Ecto neural progenitor cell (in vitro differentiated cells): ENCODE results near the gene SORCS2.

Experiments
- DNase-seq: peaks from one replicate; pipeline ENCODE4 v3.0.0-alpha.2; 2018; ENCODE audit warnings: low spot score

Gene SORCS2

DNA sequence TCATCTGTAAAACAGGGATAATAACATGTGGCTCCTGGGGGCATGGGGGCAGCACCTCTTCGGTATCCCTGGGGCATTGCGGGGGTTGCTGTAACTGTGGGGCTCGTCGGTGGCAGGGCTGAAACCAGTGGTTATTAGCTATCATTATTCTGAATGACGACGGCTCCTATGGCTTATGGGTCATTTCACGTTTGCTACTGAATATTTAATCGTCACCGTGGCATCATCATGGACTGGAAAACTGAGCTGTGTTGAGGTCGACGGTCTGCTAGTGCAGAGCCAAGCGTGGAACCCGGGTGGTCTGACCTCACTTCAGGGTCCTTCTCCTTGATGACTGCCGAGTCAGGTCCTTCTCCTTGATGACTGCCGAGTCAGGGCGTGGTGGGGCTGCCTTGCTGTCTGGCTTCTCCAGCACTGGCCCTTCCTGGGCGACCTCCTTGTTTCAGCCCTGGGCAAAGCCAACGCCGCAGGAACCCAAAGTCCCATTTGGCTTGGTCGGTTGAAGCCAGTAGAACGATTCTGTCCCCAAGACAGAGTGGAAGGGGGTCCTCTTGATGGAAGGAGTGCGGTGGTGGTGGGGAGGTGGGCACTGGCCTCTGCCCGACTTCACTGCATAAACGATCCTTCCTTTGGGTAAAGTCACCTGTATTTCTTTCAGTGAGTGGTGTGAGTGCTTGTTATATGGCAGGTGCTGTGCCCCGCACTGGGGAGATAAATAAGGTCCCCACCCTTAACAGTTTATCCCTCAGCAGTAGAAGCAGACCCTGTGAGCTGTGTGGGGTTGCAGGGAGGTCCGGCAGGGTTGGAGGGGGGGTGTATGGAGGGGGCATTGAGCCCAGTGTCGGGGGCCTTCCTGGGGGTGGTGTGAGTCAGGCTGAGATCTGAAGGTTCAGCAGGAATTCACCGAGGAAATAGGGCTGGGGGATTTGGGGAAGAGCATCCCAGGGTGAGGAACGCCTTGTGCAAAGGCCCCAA is 201.6 kb downstream of the SORCS2 start:
- DNase-seq = peak; percentile 42

GRCh38 chr4:7394681-7395451 is 202.5 kb downstream of the SORCS2 start:
- peak; percentile 43 for DNase-seq

GRCh38 chr4:7395645-7396044 is 203.3 kb downstream of the SORCS2 start:
- DNase-seq = peak; percentile 40

DNA sequence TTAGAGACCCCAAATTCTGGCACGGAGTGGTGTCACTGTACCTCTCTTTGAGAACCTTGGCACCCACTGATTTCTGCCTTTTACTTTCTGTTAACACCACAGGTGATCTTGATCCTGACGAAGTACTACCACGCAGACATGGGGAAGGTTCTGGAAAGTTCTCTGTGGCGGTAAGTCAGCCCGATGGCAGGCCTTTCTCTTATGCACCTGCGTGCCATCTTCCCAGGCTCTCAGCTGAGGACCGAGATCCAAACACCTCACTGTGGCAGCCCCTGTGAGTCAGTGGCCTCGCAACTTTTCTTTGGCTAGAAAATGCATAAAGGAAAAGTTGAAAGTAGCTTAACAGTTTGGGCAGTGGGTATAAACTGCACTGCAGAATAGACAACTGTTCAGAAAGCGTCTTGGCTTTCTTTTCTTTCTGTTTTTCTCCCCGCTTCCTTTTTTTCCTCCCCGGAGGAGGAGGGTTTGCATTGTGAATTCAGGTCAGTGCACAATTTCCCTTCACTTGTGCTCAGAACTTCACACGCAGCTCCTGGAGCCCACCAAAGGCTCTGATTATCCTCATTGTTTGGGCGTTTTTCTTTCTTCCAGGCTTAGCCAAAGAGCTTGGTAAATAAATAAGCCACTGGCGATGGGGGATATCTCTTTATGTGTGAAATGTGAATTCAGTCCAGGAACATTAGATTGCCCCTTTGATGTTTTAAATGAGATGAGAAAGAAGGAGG is 204.0 kb downstream of the SORCS2 start:
- peak; percentile 49 for DNase-seq

- peak; percentile 42 for DNase-seq
Observed at GRCh38 chr4:7397206-7398103, 205.1 kb downstream of the SORCS2 start.

DNA sequence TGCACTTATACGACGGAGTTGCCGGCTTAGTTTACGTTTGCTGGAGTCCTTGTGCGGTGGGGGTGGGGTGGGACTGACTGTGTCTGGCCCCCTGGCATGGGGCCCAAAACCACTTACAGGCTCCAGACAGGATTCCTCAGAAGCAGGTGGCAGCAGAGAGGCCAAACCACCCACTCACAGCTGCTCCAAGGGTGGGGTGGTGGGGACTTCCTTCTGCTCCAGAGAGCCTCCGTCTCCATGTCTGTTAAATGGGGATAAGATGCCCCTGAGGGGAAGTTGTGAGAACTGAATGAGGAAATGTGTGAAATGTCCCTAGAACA is 205.7 kb downstream of the SORCS2 start:
- peak; percentile 41 for DNase-seq

DNA sequence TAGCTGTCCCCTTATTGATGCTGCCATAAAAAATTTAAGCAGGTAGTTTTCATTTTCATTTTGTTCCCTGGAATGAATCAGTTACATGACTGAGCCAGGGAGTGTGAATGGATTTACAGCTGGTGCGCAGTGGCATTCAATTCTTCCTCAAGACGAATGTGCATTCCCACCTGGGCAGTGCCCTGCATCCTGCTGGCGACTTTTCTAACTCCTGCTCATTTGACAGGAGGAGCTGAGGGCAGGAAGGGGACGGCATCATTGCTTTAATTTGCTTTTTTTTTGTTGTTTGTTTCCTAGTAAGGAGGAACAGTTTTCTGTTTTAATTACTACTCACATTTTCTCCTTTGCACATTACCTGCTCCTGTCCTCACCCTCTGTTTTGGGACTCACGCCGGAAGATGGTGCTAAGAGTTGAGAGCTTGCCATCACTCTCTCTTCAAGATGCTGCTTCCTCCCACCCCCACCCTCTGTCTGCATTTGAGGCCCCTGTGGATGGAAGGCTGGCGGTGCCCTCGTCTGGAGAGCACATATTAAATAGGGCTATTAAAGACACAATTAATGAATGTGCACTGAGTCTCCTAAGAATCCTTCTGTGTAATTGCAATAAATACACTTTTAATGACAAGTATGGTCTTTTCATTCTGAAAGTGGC is 206.6 kb downstream of the SORCS2 start:
- no peak for DNase-seq

- DNase-seq = no peak
Observed at GRCh38 chr4:7399440-7400234, 207.3 kb downstream of the SORCS2 start.

- DNase-seq = no peak
Observed at GRCh38 chr4:7400671-7401298, 208.4 kb downstream of the SORCS2 start.

- DNase-seq = no peak
Observed at GRCh38 chr4:7402526-7402925, 210.2 kb downstream of the SORCS2 start.

DNA sequence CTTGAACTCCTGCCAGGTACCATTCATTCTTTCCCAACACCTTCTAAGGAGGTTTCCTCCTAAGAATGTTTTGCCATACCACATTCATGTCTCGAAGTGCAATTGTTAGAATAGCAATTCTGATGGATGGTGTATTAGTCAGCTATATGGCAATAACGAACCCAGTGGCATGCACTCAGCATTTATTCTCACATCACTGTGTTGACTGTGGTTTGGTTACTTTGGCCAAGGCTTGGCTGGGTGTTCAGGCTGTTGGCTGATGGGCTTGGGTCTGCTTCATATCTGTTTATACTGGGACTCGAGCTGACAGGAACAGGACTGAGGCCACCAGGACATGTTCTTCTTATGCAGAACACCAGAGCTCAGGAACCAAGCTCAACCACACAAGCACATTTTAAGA is 210.7 kb downstream of the SORCS2 start:
- no peak for DNase-seq

- DNase-seq = no peak
Observed at GRCh38 chr4:7408166-7408565, 215.8 kb downstream of the SORCS2 start.

DNA sequence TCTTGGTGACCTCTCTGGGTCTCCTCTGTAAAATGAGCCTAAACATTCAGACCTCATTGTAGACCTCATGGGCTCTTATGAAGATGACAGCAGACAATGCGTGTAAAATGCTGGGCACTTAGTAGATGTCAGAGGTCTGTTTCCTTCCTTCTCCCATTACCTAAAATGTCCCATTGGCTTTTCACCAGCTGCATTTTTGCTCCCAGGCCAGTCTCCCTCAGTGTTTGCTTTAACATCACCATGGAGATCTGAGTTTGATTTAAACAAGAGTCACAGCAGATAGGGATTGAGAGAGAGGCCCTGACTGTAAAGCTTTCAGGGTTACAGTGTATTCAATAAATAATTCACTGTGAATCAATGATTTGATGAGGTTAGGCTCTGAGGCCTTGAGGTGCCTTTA is 218.1 kb downstream of the SORCS2 start:
- no peak for DNase-seq

DNA sequence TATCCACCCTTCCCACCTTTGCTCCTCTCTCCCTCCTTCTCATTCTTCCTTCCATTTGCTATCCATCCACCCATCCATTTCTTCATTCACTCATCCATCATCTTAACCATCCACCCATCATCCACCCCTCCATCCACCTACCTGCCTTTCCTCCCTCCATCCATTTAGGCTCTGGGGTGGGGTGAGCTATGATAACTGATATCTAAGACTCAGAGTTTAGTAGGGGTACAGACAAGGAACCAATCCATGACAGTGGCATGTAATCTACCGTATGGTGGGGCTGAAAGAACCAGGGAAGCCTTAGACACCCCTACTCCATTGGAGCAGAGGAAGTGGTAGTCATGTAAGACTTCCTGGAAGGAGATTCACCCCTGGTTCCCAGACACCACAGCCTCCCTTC is 219.2 kb downstream of the SORCS2 start:
- DNase-seq = no peak

DNA sequence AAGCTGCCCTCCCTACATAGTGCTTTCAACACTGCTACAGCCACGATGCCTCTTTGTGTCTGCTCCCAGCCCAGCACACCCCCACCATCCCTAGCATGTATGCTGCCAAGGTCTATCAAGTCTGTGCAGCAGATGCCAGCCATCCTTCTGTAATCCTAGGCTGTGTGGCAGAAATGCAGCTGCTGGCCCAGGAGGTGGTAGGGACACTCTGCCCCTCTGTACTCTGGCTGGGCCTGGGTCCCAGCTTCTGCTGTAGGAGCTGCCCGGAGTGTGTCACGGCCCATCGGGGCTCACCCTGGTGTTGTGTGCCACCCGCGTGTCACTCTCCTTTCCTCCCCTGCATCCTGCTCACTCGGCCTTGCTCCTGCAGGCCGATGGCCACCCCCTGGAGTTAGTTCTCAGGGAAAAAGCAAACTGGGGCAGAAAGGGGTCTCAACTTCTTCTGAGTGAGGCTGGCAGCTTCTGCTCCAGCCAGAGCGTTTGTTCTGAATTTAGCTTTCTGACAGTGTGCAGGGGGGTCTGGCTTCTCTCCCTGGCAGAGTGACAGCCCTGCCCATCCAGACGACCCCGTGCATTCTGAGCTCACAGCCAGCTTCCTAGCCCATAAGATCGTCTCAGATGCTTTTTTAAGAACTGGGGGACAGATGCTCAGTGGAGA is 219.7 kb downstream of the SORCS2 start:
- DNase-seq = no peak

GRCh38 chr4:7412554-7412912 is 220.2 kb downstream of the SORCS2 start:
- DNase-seq = no peak

GRCh38 chr4:7414046-7414445 is 221.7 kb downstream of the SORCS2 start:
- no peak for DNase-seq

DNA sequence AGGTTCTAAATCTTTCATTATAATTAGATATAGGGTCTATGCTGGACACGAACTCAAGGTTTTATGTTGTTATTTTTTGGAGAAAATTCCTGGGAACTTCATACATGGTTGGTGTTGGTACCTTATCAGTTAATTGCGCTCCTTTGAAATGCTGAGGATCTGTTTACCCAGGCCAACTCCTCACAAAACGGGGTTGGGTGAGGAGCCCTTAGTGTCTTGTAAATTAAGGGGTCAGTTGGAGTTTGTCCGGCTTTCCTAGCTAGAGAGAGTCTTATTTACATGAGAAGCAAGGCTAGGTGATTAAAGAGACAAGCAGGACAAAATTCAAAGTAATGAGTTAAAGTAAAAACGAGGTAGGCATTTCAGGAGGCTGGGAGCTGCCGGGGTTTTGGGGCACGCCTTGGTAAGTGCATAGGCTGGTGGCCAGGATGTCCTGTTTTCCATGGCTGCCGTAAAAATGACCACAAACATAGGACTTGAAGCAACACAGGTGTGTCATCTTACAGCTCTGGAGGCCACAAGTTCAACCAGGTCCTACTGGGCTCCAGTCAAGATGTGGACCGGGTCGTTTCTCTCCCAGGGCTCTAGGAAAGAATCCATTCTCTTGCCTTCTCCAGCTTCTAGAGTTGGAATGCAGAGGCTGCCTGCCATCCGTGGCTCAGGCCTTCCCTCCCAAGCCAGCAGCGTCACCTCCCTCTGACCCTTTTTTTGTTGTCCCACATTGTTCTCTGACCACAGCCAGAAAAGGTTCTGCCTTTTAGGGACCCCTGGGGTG is 222.6 kb downstream of the SORCS2 start:
- DNase-seq = no peak
